Nephron progenitor cell (in vitro differentiated cells): ENCODE measurements around the gene P2RX2.

ENCODE experiments used
- DNase-seq: peaks from one replicate; pipeline ENCODE4 v3.0.0; 2021
- H3K27ac Mint-ChIP-seq: 2 replicates; pipeline ENCODE4 v1.8.0; 2021; ENCODE audit warnings: mild to moderate bottlenecking, moderate library complexity, mixed read lengths
- H3K27me3 Mint-ChIP-seq: 2 replicates; pipeline ENCODE4 v1.8.0; 2021; ENCODE audit warnings: mild to moderate bottlenecking, low read depth, mixed read lengths; ENCODE audit not compliant: poor library complexity
- H3K36me3 Mint-ChIP-seq: 2 replicates; pipeline ENCODE4 v1.8.0; 2021; ENCODE audit warnings: low read depth, mixed read lengths
- H3K4me1 Mint-ChIP-seq: 2 replicates; pipeline ENCODE4 v1.8.0; 2021; ENCODE audit warnings: mixed read lengths
- H3K4me3 Mint-ChIP-seq: 2 replicates; pipeline ENCODE4 v1.8.0; 2021; ENCODE audit warnings: mild to moderate bottlenecking, moderate library complexity, mixed read lengths
- H3K9me3 Mint-ChIP-seq: 2 replicates; pipeline ENCODE4 v1.8.0; 2021; ENCODE audit warnings: mild to moderate bottlenecking, moderate library complexity, mixed read lengths
- TF ChIP-seq, protein P1 (sequence below): fragments of 200-600 bp; sonication (generic); IDR thresholded peaks from 2 replicates; pipeline ENCODE4 v1.5.0; 2021; ENCODE audit warnings: antibody characterized with exemption

The P2RX2 gene

DNA sequence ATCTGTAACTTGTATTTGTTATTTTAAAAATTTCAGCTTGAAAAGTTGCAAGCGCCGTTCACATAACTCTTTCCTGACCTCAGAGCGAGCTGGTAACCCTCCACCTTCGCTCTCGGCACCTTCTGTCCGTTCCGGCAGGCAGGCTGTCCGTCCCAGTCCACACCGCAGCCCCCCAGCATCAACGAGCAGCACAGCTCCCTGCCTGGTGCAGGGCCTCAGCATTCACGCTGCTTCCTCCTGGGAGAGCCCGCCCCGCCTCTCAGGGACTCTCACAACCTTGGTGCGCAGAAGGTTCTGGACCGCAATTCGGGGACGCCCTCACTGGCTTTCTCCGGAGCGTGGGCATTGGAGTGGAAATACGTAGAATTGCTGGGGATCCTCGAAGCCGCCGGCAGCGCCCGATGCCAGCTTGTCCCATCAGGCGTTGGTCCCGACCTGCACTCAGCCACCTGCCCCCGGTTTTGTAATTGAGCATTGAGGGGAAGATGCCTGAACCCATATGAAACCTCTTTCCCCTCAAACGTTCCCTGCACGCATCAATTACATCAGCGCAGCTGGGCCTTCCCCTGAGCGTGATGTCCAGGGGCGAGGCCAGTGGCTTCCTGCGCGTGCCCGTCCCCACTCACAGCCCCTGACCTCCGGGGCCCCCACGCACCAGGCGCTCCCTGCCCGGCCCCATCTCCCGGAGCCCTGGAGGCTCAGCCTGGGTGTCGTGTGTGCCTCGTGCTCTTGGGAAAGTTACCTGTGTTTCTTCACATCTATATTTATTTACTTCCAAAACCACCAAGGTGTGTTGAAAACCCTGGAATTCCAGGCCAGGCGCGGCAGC lies 27.3 kb upstream of the P2RX2 start:
- Mint-ChIP-seq H3K4me3 (no peak overlapping the region), H3K27me3 (peaks cover 75% of the 10 kb centered on the region), H3K9me3 (peaks cover 15% of the 10 kb centered on the region), H3K36me3 (no peaks in the 10 kb centered on the region), H3K4me1 (peaks cover 16% of the 10 kb centered on the region), H3K27ac (no peak overlapping the region)
- TF ChIP-seq, protein P1, sequence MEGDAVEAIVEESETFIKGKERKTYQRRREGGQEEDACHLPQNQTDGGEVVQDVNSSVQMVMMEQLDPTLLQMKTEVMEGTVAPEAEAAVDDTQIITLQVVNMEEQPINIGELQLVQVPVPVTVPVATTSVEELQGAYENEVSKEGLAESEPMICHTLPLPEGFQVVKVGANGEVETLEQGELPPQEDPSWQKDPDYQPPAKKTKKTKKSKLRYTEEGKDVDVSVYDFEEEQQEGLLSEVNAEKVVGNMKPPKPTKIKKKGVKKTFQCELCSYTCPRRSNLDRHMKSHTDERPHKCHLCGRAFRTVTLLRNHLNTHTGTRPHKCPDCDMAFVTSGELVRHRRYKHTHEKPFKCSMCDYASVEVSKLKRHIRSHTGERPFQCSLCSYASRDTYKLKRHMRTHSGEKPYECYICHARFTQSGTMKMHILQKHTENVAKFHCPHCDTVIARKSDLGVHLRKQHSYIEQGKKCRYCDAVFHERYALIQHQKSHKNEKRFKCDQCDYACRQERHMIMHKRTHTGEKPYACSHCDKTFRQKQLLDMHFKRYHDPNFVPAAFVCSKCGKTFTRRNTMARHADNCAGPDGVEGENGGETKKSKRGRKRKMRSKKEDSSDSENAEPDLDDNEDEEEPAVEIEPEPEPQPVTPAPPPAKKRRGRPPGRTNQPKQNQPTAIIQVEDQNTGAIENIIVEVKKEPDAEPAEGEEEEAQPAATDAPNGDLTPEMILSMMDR: no peak
- no peak for DNase-seq

GRCh38 chr12:132592282-132592970 lies 26.1 kb upstream of the P2RX2 start:
- Mint-ChIP-seq H3K4me1 (peaks cover 20% of the 10 kb centered on the region), H3K36me3 (no peaks in the 10 kb centered on the region), H3K9me3 (peaks cover 18% of the 10 kb centered on the region), H3K27me3 (peaks cover 76% of the 10 kb centered on the region), H3K4me3 (no peak overlapping the region), H3K27ac (no peak overlapping the region)
- TF ChIP-seq, protein P1: no peak
- no peak for DNase-seq

GRCh38 chr12:132593071-132593470 lies 25.5 kb upstream of the P2RX2 start:
- Mint-ChIP-seq H3K9me3 (peaks cover 22% of the 10 kb centered on the region), H3K4me1 (peaks cover 26% of the 10 kb centered on the region), H3K4me3 (no peak overlapping the region), H3K27me3 (peaks cover 78% of the 10 kb centered on the region), H3K36me3 (no peaks in the 10 kb centered on the region), H3K27ac (no peak overlapping the region)
- no peak for DNase-seq
- TF ChIP-seq, protein P1: no peak

DNA sequence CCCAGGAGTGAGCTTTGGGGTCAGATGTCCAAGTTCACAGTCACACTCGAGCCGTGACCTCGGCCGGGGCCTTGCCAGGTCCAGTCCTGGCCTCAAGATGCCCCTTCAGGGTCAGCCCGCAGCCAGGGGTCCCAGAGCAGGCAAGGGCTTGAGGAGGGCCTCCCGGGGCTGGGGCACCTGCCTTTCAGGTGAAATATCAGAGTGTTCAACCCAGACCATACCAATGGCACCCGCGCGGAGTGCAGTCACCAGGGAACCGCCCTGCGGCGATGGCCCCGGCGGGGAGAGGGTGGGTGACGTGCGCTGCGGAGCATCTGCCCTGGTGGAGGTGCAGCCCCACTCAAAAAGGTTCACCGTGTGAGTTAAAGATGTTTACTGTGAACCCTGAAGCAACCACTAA lies 25.1 kb upstream of the P2RX2 start:
- H3K36me3 Mint-ChIP-seq: no peaks in the 10 kb centered on the region
- H3K4me3 Mint-ChIP-seq: peak overlapping the region; percentile 40
- peaks cover 74% of the 10 kb centered on the region for H3K27me3 Mint-ChIP-seq
- no peak for DNase-seq
- TF ChIP-seq, protein P1: no peak
- H3K9me3 Mint-ChIP-seq: peaks cover 22% of the 10 kb centered on the region
- no peak overlapping the region for H3K27ac Mint-ChIP-seq
- H3K4me1 Mint-ChIP-seq: peaks cover 26% of the 10 kb centered on the region

DNA sequence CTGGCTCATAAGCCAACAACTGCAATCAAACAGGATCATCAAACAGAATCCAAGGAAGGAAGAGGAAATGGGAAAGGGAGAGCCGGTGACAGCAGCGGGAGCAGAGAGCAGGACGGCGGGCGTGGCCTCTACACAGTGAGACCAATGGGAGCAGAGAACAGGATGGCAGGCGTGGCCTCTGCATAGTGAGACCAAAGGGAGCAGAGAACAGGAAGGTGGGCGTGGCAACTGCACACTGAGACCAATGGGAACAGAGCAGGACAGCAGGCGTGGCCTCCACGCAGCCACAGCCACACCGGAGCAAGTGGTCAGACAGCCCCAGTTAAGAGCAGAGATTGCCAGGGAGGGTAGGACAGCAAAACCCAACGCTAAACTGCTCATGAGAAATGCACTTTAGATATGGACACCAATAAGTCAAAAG lies 24.6 kb upstream of the P2RX2 start:
- TF ChIP-seq, protein P1: no peak

More for the DNA sequence above, 24.6 kb upstream of the P2RX2 start:
- Mint-ChIP-seq H3K4me1 (peaks cover 30% of the 10 kb centered on the region), H3K27me3 (peaks cover 72% of the 10 kb centered on the region), H3K27ac (no peak overlapping the region), H3K36me3 (no peaks in the 10 kb centered on the region), H3K4me3 (peak overlapping the region; percentile 41), H3K9me3 (peaks cover 21% of the 10 kb centered on the region)
- DNase-seq: peak; percentile 92
